PC-3 (cell line): ENCODE results near the gene ZP1.

ENCODE experiments used
- CTCF ChIP-seq: fragments of 300-600 bp; sonication (generic); conservative IDR thresholded peaks from 2 replicates; pipeline ENCODE4 v1.5.1; 2017; ENCODE audit warnings: antibody characterized with exemption, low read depth, mild to moderate bottlenecking, low read length
- EZH2 ChIP-seq: fragments of 300-600 bp; sonication (generic); IDR thresholded peaks from one replicate; pipeline ENCODE4 v1.6.1; 2017; ENCODE audit warnings: antibody characterized with exemption, mild to moderate bottlenecking, low read length; ENCODE audit not compliant: unreplicated experiment
- EZH2phosphoT487 ChIP-seq: fragments of 300-600 bp; sonication (generic); IDR thresholded peaks from 2 replicates; pipeline ENCODE4 v1.6.1; 2018; ENCODE audit warnings: mild to moderate bottlenecking, antibody characterized with exemption, low read length, borderline replicate concordance

GRCh38 chr11:60858731-60859464, 8.4 kb upstream of the ZP1 start:
- no peak for TF ChIP-seq CTCF
- TF ChIP-seq EZH2, result no peak
- TF ChIP-seq EZH2phosphoT487, result no peak
